Measurements from ENCODE around the gene CACNA1E. TPM values are rescaled to one million over a fixed set of nuclear protein-coding genes. Genes with fewer than 3 reads are reported as not detected.

CACNA1E gene
- total and polyA plus RNA-seq, 2 experiments from 2014 or later, result 0.32 to 1.1 TPM

- no peak for TF ChIP-seq CTCF (conservative IDR thresholded peaks at IDR 0.05; ENCODE audit: low read depth in 2 of 2)
- TF ChIP-seq NANOG (IDR thresholded peaks at IDR 0.05; ENCODE audit: borderline replicate concordance), result no peak
- TF ChIP-seq POLR2AphosphoS5 (IDR thresholded peaks at IDR 0.05; ENCODE audit: low read depth), result no peak
- TF ChIP-seq JUNB (IDR thresholded peaks at IDR 0.05; ENCODE audit: unreplicated experiment), result no peak
- no peak for TF ChIP-seq ZNF462 (CRISPR knock-in tag; IDR thresholded peaks at IDR 0.05)
Measured at GRCh38 chr1:181726320-181727012, 243.1 kb downstream of the CACNA1E start (continued).

GRCh38 chr1:181730606-181731005 lies 247.3 kb downstream of the CACNA1E start:
- H3K27ac ChIP-seq (ENCODE audit: low read depth), result no peak overlapping the region
- no peak for DNase-seq (ENCODE audit: low spot score)
- TF ChIP-seq ZNF462 (CRISPR knock-in tag; IDR thresholded peaks at IDR 0.05), result no peak
- no peak for TF ChIP-seq POLR2AphosphoS5 (IDR thresholded peaks at IDR 0.05; ENCODE audit: low read depth)
- no peak for TF ChIP-seq NANOG (IDR thresholded peaks at IDR 0.05; ENCODE audit: borderline replicate concordance)
- no peaks in the 10 kb centered on the region for H3K27me3 ChIP-seq (ENCODE audit: insufficient read depth)
- H2AFZ ChIP-seq, result no peak overlapping the region
- no peak overlapping the region for H3K4me2 ChIP-seq
- Mint-ChIP-seq H3K27ac (no peak overlapping the region), H3K27me3 (ENCODE audit: insufficient read depth, low read depth, poor library complexity) (peaks cover 11% of the 10 kb centered on the region), H3K4me3 (no peak overlapping the region), H3K9me3 (peaks cover 5% of the 10 kb centered on the region; the same call in 2 of the 3 replicates), H3K36me3 (ENCODE audit: low read depth) (no peaks in the 10 kb centered on the region; the same call in 2 of the 3 replicates), H3K4me1 (peaks cover 11% of the 10 kb centered on the region)
- H3K79me2 ChIP-seq (replicated peaks; ENCODE audit: insufficient read depth), result no peaks in the 10 kb centered on the region
- no peak overlapping the region for H3K4me3 ChIP-seq
- H4K20me1 ChIP-seq (replicated peaks; ENCODE audit: insufficient read depth), result no peaks in the 10 kb centered on the region
- no peaks in the 10 kb centered on the region for H3K4me1 ChIP-seq (ENCODE audit: insufficient read depth)
- no peaks in the 10 kb centered on the region for H3K36me3 ChIP-seq (ENCODE audit: insufficient read depth)
- ATAC-seq, result no peak
- no peaks in the 10 kb centered on the region for H3F3A ChIP-seq (replicated peaks; ENCODE audit: low read depth)
- H3K9me2 ChIP-seq (ENCODE audit: insufficient read depth), result no peaks in the 10 kb centered on the region
